Endodermal cell (in vitro differentiated cells): Measurements from ENCODE around the gene RAB7B. TPM values are rescaled to one million over a fixed set of nuclear protein-coding genes. Genes with fewer than 3 reads are reported as not detected.

ENCODE experiments used
- DNase-seq: peaks from one replicate; pipeline ENCODE4 v3.0.0-alpha.2; 2017
- H3K27ac ChIP-seq: 2 replicates; pipeline ENCODE4 v1.5.1; 2013; ENCODE audit warnings: mild to moderate bottlenecking, low read depth, low read length, moderate library complexity
- H3K27me3 ChIP-seq: 2 replicates; pipeline ENCODE4 v1.6.1; 2013; ENCODE audit warnings: mild to moderate bottlenecking, low read length, moderate library complexity; ENCODE audit not compliant: insufficient read depth, control insufficient read depth, poor library complexity, severe bottlenecking
- H3K36me3 ChIP-seq: 2 replicates; pipeline ENCODE4 v1.7.0; 2013; ENCODE audit warnings: mild to moderate bottlenecking, low read length, moderate library complexity; ENCODE audit not compliant: control insufficient read depth, insufficient read depth
- H3K4me1 ChIP-seq: one replicate; pipeline ENCODE4 v1.7.0; 2013; ENCODE audit warnings: low read length; ENCODE audit not compliant: control insufficient read depth, insufficient read depth
- H3K4me3 ChIP-seq: 2 replicates; pipeline ENCODE4 v1.5.1; 2013; ENCODE audit warnings: mild to moderate bottlenecking, low read length, moderate library complexity
- H3K9ac ChIP-seq: 2 replicates; pipeline ENCODE4 v1.6.1; 2013; ENCODE audit warnings: mild to moderate bottlenecking, low read length, moderate library complexity; ENCODE audit not compliant: poor library complexity, severe bottlenecking; ENCODE audit errors: extremely low read depth
- H3K9me3 ChIP-seq: 2 replicates; pipeline ENCODE4 v1.6.1; 2013; ENCODE audit warnings: mild to moderate bottlenecking, low read length, moderate library complexity; ENCODE audit not compliant: control insufficient read depth
- H3K27ac Mint-ChIP-seq: 2 replicates; pipeline ENCODE4 v1.8.0; 2020; ENCODE audit warnings: mixed read lengths
- H3K27me3 Mint-ChIP-seq: 2 replicates; pipeline ENCODE4 v1.8.0; 2021; ENCODE audit warnings: mild to moderate bottlenecking, mixed read lengths; ENCODE audit not compliant: insufficient read depth
- H3K36me3 Mint-ChIP-seq: 2 replicates; pipeline ENCODE4 v1.8.0; 2020; ENCODE audit warnings: low read depth, mixed read lengths
- H3K4me1 Mint-ChIP-seq: 2 replicates; pipeline ENCODE4 v1.8.0; 2020; ENCODE audit warnings: mixed read lengths
- H3K4me3 Mint-ChIP-seq: 2 replicates; pipeline ENCODE4 v1.8.0; 2020; ENCODE audit warnings: mild to moderate bottlenecking, moderate library complexity, mixed read lengths
- H3K9me3 Mint-ChIP-seq: 2 replicates; pipeline ENCODE4 v1.8.0; 2020; ENCODE audit warnings: mild to moderate bottlenecking, mixed read lengths
- CTCF ChIP-seq: fragments of 200-600 bp; sonication (generic); conservative IDR thresholded peaks from 2 replicates; pipeline ENCODE4 v1.5.0; 2021; ENCODE audit warnings: antibody characterized with exemption, mild to moderate bottlenecking
- WGBS, 2 experiments: methylation state at CpG; one replicate each; pipeline versions ENCODE4 v1.1.5 to v1.1.7; 2013; ENCODE audit warnings: missing lambda C conversion rate in 2 of 2, mixed read lengths in 1 of 2; ENCODE audit not compliant: insufficient coverage in 1 of 2, insufficient read length in 1 of 2; 5-methylcytosine and 5-hydroxymethylcytosine counted together
- total RNA-seq, 2 donors: library from RNA; stranded (reverse); fragmentation: NEBNext Ultra II Directional in 1 of 2; extraction: Animal tissue kit (Norgen Biotek cat#: 25700) in 1 of 2; gene quantifications; 2 replicates in 1 of 2; 3 replicates in 1 of 2; pipeline ENCODE4 v1.2.1, GENCODE V29; 2021

Gene RAB7B
- total RNA-seq, 2 donors from 2014 or later, result not detected

GRCh38 chr1:205961991-205962820 lies 41.0 kb downstream of the RAB7B start:
- Mint-ChIP-seq H3K9me3 (no peaks in the 10 kb centered on the region), H3K36me3 (no peaks in the 10 kb centered on the region), H3K4me1 (peaks cover 15% of the 10 kb centered on the region), H3K4me3 (no peak overlapping the region), H3K27ac (no peak overlapping the region), H3K27me3 (peaks cover 2% of the 10 kb centered on the region)
- no peaks in the 10 kb centered on the region for H3K4me1 ChIP-seq
- WGBS, 2 experiments, result 92 to 97% methylated on average over 4 to 9 of the region's 9 CpGs
- H3K36me3 ChIP-seq, result no peaks in the 10 kb centered on the region
- no peak overlapping the region for H3K4me3 ChIP-seq
- TF ChIP-seq CTCF, result no peak
- no peak for DNase-seq
- no peak overlapping the region for H3K27ac ChIP-seq
- H3K27me3 ChIP-seq, result no peaks in the 10 kb centered on the region
- H3K9me3 ChIP-seq, result no peaks in the 10 kb centered on the region
- H3K9ac ChIP-seq, result no peak overlapping the region

GRCh38 chr1:205961405-205961804 lies 41.8 kb downstream of the RAB7B start:
- Histone ChIP-seq H3K4me3 (no peak overlapping the region), H3K9me3 (no peaks in the 10 kb centered on the region), H3K36me3 (no peaks in the 10 kb centered on the region), H3K27ac (no peak overlapping the region), H3K27me3 (no peaks in the 10 kb centered on the region), H3K4me1 (no peaks in the 10 kb centered on the region), H3K9ac (no peak overlapping the region)
- 40% methylated on average over 2 of the region's 2 CpGs; no CpG with 5 or more reads in 1 of the 2 experiments for WGBS, 2 experiments
- H3K36me3 Mint-ChIP-seq, result no peaks in the 10 kb centered on the region
- H3K9me3 Mint-ChIP-seq, result no peaks in the 10 kb centered on the region
- peaks cover 13% of the 10 kb centered on the region for H3K4me1 Mint-ChIP-seq
- no peak for DNase-seq
- H3K27ac Mint-ChIP-seq, result no peak overlapping the region
- no peak overlapping the region for H3K4me3 Mint-ChIP-seq
- H3K27me3 Mint-ChIP-seq, result peaks cover 2% of the 10 kb centered on the region
- no peak for TF ChIP-seq CTCF

- H3K27me3 ChIP-seq, result no peaks in the 10 kb centered on the region
- H3K4me3 ChIP-seq, result no peak overlapping the region
- no peaks in the 10 kb centered on the region for H3K9me3 Mint-ChIP-seq
- H3K36me3 ChIP-seq, result no peaks in the 10 kb centered on the region
- H3K27ac Mint-ChIP-seq, result no peak overlapping the region
- H3K4me1 ChIP-seq, result peaks cover 4% of the 10 kb centered on the region
- H3K27ac ChIP-seq, result no peak overlapping the region
- H3K27me3 Mint-ChIP-seq, result peaks cover 6% of the 10 kb centered on the region
- H3K9ac ChIP-seq, result no peak overlapping the region
- H3K9me3 ChIP-seq, result no peaks in the 10 kb centered on the region
- H3K4me1 Mint-ChIP-seq, result peaks cover 10% of the 10 kb centered on the region
- no peak overlapping the region for H3K4me3 Mint-ChIP-seq
- TF ChIP-seq CTCF, result no peak
- no peaks in the 10 kb centered on the region for H3K36me3 Mint-ChIP-seq
- WGBS, 2 experiments, result 85 to 88% methylated on average over 3 to 4 of the region's 4 CpGs
- DNase-seq, result no peak
Measured at GRCh38 chr1:205959789-205960188, 43.4 kb downstream of the RAB7B start.
